ENCODE data around the gene ZNF385B. TPM values are rescaled to one million over a fixed set of nuclear protein-coding genes. Genes with fewer than 3 reads are reported as not detected.

Gene ZNF385B
- total and polyA plus RNA-seq, 10 of the 15 experiments (the other 5 are each of a cell fraction or from before 2014, with no cell fraction given): not detected

- Histone ChIP-seq H2AFZ (ENCODE audit: control insufficient read depth, low read depth, low read length) (no peak overlapping the region), H4K20me1 (ENCODE audit: control insufficient read depth, insufficient read depth) (no peaks in the 10 kb centered on the region), H3K4me1 (ENCODE audit: control insufficient read depth, insufficient read depth, low read length) (no peaks in the 10 kb centered on the region), H3K36me3 (ENCODE audit: control insufficient read depth in 2 of 2, insufficient read depth in 2 of 2, low read length in 1 of 2) (no peaks in the 10 kb centered on the region), H3K4me3 (no peak overlapping the region), H3K9ac (ENCODE audit: control insufficient read depth, insufficient read depth, low read length) (no peak overlapping the region), H3K79me2 (ENCODE audit: control insufficient read depth, insufficient read depth, low read length) (no peaks in the 10 kb centered on the region), H3K27ac (ENCODE audit: control insufficient read depth, insufficient read depth) (no peak overlapping the region), H3K4me2 (ENCODE audit: control insufficient read depth, insufficient read depth) (no peak overlapping the region), H3K9me3 (replicated peaks; ENCODE audit: control insufficient read depth, insufficient read depth, low read length) (no peaks in the 10 kb centered on the region), H3K27me3 (replicated peaks in 1 of 2; ENCODE audit: control insufficient read depth in 2 of 2, insufficient read depth in 2 of 2, low read length in 1 of 2) (no peaks in the 10 kb centered on the region)
- BruUV-seq (replicated peaks): no TSS peak
- ChIA-PET RAD21 (ENCODE audit: unreplicated experiment) (no interaction called here), SMC1A (ENCODE audit: uncharacterized antibody, unreplicated experiment) (no interaction called here), POLR2A (no interaction called here), CTCF (no interaction called here)
- TF ChIP-seq HDAC2 (IDR thresholded peaks at IDR 0.05) (no peak), SUZ12 (IDR thresholded peaks at IDR 0.05; ENCODE audit: unreplicated experiment) (no peak), HDAC6 (IDR thresholded peaks at IDR 0.05; ENCODE audit: unreplicated experiment) (no peak), ZNF207 (IDR thresholded peaks at IDR 0.05; ENCODE audit: borderline replicate concordance) (no peak), ZZZ3 (IDR thresholded peaks at IDR 0.05; ENCODE audit: control insufficient read depth, insufficient read length, low read depth) (no peak), NFYB (IDR thresholded peaks at IDR 0.05; ENCODE audit: insufficient read depth, low read depth, low read length) (no peak), POLR2AphosphoS2 (IDR thresholded peaks at IDR 0.05; ENCODE audit: low read depth, low read length) (no peak), RELA (IDR thresholded peaks at IDR 0.05; ENCODE audit: borderline replicate concordance, partially characterized antibody) (no peak), CBX5 (IDR thresholded peaks at IDR 0.05; ENCODE audit: low read depth) (no peak), BCL3 (IDR thresholded peaks at IDR 0.05; ENCODE audit: borderline replicate concordance, insufficient read depth, low read depth, low read length, poor library complexity, severe bottlenecking) (no peak), CREM (IDR thresholded peaks at IDR 0.05; ENCODE audit: low read depth) (no peak), ASH2L (IDR thresholded peaks at IDR 0.05; ENCODE audit: borderline replicate concordance, low read depth) (no peak), SP1 (IDR thresholded peaks at IDR 0.05; ENCODE audit: low read depth, low read length) (no peak), GABPA (IDR thresholded peaks at IDR 0.05; ENCODE audit: low read depth) (no peak), TARDBP (IDR thresholded peaks at IDR 0.05; ENCODE audit: borderline replicate concordance) (no peak), SKIL (IDR thresholded peaks at IDR 0.05; ENCODE audit: low read depth, poor library complexity, severe bottlenecking) (no peak), FOXM1 (IDR thresholded peaks at IDR 0.05; ENCODE audit: low read depth, low read length) (no peak), RFX5 (IDR thresholded peaks at IDR 0.05; ENCODE audit: low read depth, low read length) (no peak), ZNF24 (IDR thresholded peaks at IDR 0.05) (no peak)
- in situ Hi-C loops (cut with MboI) (no loop called here), intact Hi-C loops (cut with micrococcal nuclease; ENCODE audit: unreplicated experiment) (no loop called here)
- DNase-seq (ENCODE audit: low read depth, low spot score) (no peak), ATAC-seq (no peak), FAIRE-seq (no peak)
- 23% methylated on average over 2 of the region's 2 CpGs for WGBS (ENCODE audit: insufficient coverage, insufficient replicate concordance, low lambda C conversion rate, missing lambda C conversion rate)
Measured at GRCh38 chr2:179804206-179804605, 57.2 kb downstream of the ZNF385B start.
